A549 (cell line): Measurements from ENCODE around the gene ICAM4.

Experiments used
- HEYL ChIP-seq: fragments of 250-450 bp; sonication (Bioruptor Pico); IDR thresholded peaks from 2 replicates; pipeline ENCODE4 v1.8.0; 2021; ENCODE audit warnings: mild to moderate bottlenecking, moderate library complexity
- TF ChIP-seq, protein P1 (sequence below): fragments of 200-600 bp; sonication (generic); IDR thresholded peaks from 2 replicates; pipeline ENCODE4 v1.6.1; 2016; ENCODE audit warnings: antibody characterized with exemption, mild to moderate bottlenecking, moderate library complexity
- TF ChIP-seq, protein P2 (sequence below): fragments of >200 bp; sonication (Bioruptor Twin); formaldehyde crosslinking; IDR thresholded peaks from 3 replicates; pipeline ENCODE4 v1.5.1; 2016

DNA sequence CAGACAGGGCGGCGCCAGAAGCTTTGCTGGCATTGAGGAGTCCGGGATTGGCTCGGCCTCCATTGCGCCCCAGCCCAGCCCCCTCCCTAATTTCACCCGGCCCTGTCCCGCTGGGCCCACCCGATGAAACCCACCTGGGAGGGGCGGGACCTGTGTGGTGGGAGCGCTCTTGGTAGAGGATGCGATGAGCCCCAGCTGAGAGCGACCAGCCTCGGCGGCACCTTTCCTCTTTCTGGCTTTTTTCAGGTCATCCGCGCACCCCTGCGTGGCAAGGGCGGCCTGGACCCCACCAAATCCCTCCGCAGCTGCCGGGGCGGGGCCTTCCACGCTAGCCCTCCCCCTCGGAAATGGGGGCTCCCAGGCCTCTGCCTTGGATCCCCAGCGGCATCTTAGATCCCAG, 22.7 kb downstream of the ICAM4 start, which contains the start of gene ZGLP1:
- TF ChIP-seq, protein P1, sequence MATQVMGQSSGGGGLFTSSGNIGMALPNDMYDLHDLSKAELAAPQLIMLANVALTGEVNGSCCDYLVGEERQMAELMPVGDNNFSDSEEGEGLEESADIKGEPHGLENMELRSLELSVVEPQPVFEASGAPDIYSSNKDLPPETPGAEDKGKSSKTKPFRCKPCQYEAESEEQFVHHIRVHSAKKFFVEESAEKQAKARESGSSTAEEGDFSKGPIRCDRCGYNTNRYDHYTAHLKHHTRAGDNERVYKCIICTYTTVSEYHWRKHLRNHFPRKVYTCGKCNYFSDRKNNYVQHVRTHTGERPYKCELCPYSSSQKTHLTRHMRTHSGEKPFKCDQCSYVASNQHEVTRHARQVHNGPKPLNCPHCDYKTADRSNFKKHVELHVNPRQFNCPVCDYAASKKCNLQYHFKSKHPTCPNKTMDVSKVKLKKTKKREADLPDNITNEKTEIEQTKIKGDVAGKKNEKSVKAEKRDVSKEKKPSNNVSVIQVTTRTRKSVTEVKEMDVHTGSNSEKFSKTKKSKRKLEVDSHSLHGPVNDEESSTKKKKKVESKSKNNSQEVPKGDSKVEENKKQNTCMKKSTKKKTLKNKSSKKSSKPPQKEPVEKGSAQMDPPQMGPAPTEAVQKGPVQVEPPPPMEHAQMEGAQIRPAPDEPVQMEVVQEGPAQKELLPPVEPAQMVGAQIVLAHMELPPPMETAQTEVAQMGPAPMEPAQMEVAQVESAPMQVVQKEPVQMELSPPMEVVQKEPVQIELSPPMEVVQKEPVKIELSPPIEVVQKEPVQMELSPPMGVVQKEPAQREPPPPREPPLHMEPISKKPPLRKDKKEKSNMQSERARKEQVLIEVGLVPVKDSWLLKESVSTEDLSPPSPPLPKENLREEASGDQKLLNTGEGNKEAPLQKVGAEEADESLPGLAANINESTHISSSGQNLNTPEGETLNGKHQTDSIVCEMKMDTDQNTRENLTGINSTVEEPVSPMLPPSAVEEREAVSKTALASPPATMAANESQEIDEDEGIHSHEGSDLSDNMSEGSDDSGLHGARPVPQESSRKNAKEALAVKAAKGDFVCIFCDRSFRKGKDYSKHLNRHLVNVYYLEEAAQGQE: no peak
- TF ChIP-seq, protein P2, sequence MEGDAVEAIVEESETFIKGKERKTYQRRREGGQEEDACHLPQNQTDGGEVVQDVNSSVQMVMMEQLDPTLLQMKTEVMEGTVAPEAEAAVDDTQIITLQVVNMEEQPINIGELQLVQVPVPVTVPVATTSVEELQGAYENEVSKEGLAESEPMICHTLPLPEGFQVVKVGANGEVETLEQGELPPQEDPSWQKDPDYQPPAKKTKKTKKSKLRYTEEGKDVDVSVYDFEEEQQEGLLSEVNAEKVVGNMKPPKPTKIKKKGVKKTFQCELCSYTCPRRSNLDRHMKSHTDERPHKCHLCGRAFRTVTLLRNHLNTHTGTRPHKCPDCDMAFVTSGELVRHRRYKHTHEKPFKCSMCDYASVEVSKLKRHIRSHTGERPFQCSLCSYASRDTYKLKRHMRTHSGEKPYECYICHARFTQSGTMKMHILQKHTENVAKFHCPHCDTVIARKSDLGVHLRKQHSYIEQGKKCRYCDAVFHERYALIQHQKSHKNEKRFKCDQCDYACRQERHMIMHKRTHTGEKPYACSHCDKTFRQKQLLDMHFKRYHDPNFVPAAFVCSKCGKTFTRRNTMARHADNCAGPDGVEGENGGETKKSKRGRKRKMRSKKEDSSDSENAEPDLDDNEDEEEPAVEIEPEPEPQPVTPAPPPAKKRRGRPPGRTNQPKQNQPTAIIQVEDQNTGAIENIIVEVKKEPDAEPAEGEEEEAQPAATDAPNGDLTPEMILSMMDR: no peak
- TF ChIP-seq HEYL (CRISPR knock-in tag): no peak
